ENCODE measurements around the gene MATN3.

Gene MATN3

GRCh38 chr2:19988600-19988999 lies 23.9 kb downstream of the MATN3 start:
- Histone ChIP-seq H3K4me3 (no peak overlapping the region), H4K20me1 (no peaks in the 10 kb centered on the region), H3K4me2 (no peak overlapping the region), H3K36me3 (no peaks in the 10 kb centered on the region), H3K27me3 (peaks cover 24% of the 10 kb centered on the region), H3K4me1 (no peaks in the 10 kb centered on the region), H3K27ac (no peak overlapping the region), H3K9ac (no peak overlapping the region), H3K9me3 (peaks cover 16% of the 10 kb centered on the region)
- no peak for TF ChIP-seq Cebpa-rat (IDR thresholded peaks at IDR 0.05)

GRCh38 chr2:19987936-19988335 lies 24.5 kb downstream of the MATN3 start:
- Histone ChIP-seq H4K20me1 (no peaks in the 10 kb centered on the region), H3K4me2 (no peak overlapping the region), H3K27me3 (peaks cover 24% of the 10 kb centered on the region), H3K36me3 (no peaks in the 10 kb centered on the region), H3K9me3 (peaks cover 16% of the 10 kb centered on the region), H3K4me1 (no peaks in the 10 kb centered on the region), H3K4me3 (no peak overlapping the region), H3K9ac (no peak overlapping the region), H3K27ac (no peak overlapping the region)
- no peak for TF ChIP-seq Cebpa-rat (IDR thresholded peaks at IDR 0.05)

- no peak for TF ChIP-seq Cebpa-rat (IDR thresholded peaks at IDR 0.05)
- Histone ChIP-seq H3K4me1 (no peaks in the 10 kb centered on the region), H3K4me3 (no peak overlapping the region), H3K9ac (no peak overlapping the region), H3K36me3 (no peaks in the 10 kb centered on the region), H3K27ac (no peak overlapping the region), H3K4me2 (no peak overlapping the region), H3K27me3 (no peaks in the 10 kb centered on the region), H4K20me1 (no peaks in the 10 kb centered on the region), H3K9me3 (no peaks in the 10 kb centered on the region)
These were observed 30.2 kb downstream of the MATN3 start for GRCh38 chr2:19982268-19982667.

GRCh38 chr2:19979932-19980331 lies 32.5 kb downstream of the MATN3 start:
- Histone ChIP-seq H3K27me3 (no peaks in the 10 kb centered on the region), H3K4me1 (no peaks in the 10 kb centered on the region), H3K9ac (no peak overlapping the region), H3K4me2 (no peak overlapping the region), H3K9me3 (no peaks in the 10 kb centered on the region), H4K20me1 (no peaks in the 10 kb centered on the region), H3K4me3 (no peak overlapping the region), H3K27ac (no peak overlapping the region), H3K36me3 (no peaks in the 10 kb centered on the region)
- TF ChIP-seq Cebpa-rat (IDR thresholded peaks at IDR 0.05), result no peak

- Histone ChIP-seq H3K9ac (no peak overlapping the region), H3K9me3 (peaks cover 5% of the 10 kb centered on the region; the same call in 1 of the 2 replicates), H3K36me3 (no peaks in the 10 kb centered on the region), H3K27me3 (no peaks in the 10 kb centered on the region), H3K4me2 (no peak overlapping the region), H3K4me3 (no peak overlapping the region), H4K20me1 (no peaks in the 10 kb centered on the region), H3K4me1 (peaks cover 8% of the 10 kb centered on the region), H3K27ac (no peak overlapping the region)
- no peak for TF ChIP-seq Cebpa-rat (IDR thresholded peaks at IDR 0.05)
These were observed 39.0 kb downstream of the MATN3 start for GRCh38 chr2:19973466-19973865.

GRCh38 chr2:19971691-19972090 lies 40.8 kb downstream of the MATN3 start:
- no peak for TF ChIP-seq Cebpa-rat (IDR thresholded peaks at IDR 0.05)
- Histone ChIP-seq H3K36me3 (no peaks in the 10 kb centered on the region), H3K4me1 (peaks cover 8% of the 10 kb centered on the region), H3K27me3 (no peaks in the 10 kb centered on the region), H3K27ac (no peak overlapping the region), H3K9me3 (peaks cover 5% of the 10 kb centered on the region; the same call in 1 of the 2 replicates), H4K20me1 (no peaks in the 10 kb centered on the region), H3K9ac (no peak overlapping the region), H3K4me3 (no peak overlapping the region), H3K4me2 (peak overlapping the region; percentile 45)

GRCh38 chr2:19963386-19963785 lies 49.1 kb downstream of the MATN3 start:
- H3K27ac ChIP-seq, result no peak overlapping the region
- no peaks in the 10 kb centered on the region for H3K9me3 ChIP-seq
- TF ChIP-seq Cebpa-rat (IDR thresholded peaks at IDR 0.05), result no peak
- no peak overlapping the region for H3K9ac ChIP-seq
- no peak overlapping the region for H3K4me2 ChIP-seq
- H3K36me3 ChIP-seq, result no peaks in the 10 kb centered on the region
- no peaks in the 10 kb centered on the region for H4K20me1 ChIP-seq
- H3K4me1 ChIP-seq, result no peaks in the 10 kb centered on the region
- H3K27me3 ChIP-seq, result no peaks in the 10 kb centered on the region
- H3K4me3 ChIP-seq, result no peak overlapping the region

GRCh38 chr2:19955544-19956422 lies 56.7 kb downstream of the MATN3 start:
- H3K27me3 ChIP-seq, result no peaks in the 10 kb centered on the region
- no peaks in the 10 kb centered on the region for H3K36me3 ChIP-seq
- no peak overlapping the region for H3K9ac ChIP-seq
- no peaks in the 10 kb centered on the region for H3K4me1 ChIP-seq
- no peak overlapping the region for H3K27ac ChIP-seq
- H3K4me3 ChIP-seq, result no peak overlapping the region
- no peak overlapping the region for H3K4me2 ChIP-seq
- H4K20me1 ChIP-seq, result no peaks in the 10 kb centered on the region
- no peaks in the 10 kb centered on the region for H3K9me3 ChIP-seq
- no peak for TF ChIP-seq Cebpa-rat (IDR thresholded peaks at IDR 0.05)

GRCh38 chr2:19949071-19949470 lies 63.4 kb downstream of the MATN3 start:
- Histone ChIP-seq H3K9me3 (no peaks in the 10 kb centered on the region), H3K4me1 (no peaks in the 10 kb centered on the region), H3K27ac (no peak overlapping the region), H4K20me1 (no peaks in the 10 kb centered on the region), H3K4me3 (no peak overlapping the region), H3K36me3 (no peaks in the 10 kb centered on the region), H3K27me3 (no peaks in the 10 kb centered on the region), H3K9ac (no peak overlapping the region), H3K4me2 (no peak overlapping the region)
- no peak for TF ChIP-seq Cebpa-rat (IDR thresholded peaks at IDR 0.05)

- Histone ChIP-seq H3K36me3 (no peaks in the 10 kb centered on the region), H3K27ac (no peak overlapping the region), H3K27me3 (no peaks in the 10 kb centered on the region), H3K4me3 (no peak overlapping the region), H3K9ac (no peak overlapping the region), H3K9me3 (no peaks in the 10 kb centered on the region), H3K4me1 (no peaks in the 10 kb centered on the region), H3K4me2 (no peak overlapping the region), H4K20me1 (no peaks in the 10 kb centered on the region)
- TF ChIP-seq Cebpa-rat (IDR thresholded peaks at IDR 0.05), result no peak
These were observed 65.1 kb downstream of the MATN3 start for GRCh38 chr2:19947184-19947940.

Measured in BLaER1 (cell line).